A673 (cell line): ENCODE measurements around the gene FCRL6.

ENCODE experiments used
- CTCF ChIP-seq: fragments of 300-800, 200-600 bp; sonication (generic); conservative IDR thresholded peaks from 2 replicates; pipeline ENCODE4 v1.5.1; 2017; ENCODE audit warnings: low read depth, mild to moderate bottlenecking, antibody characterized with exemption, low read length, moderate library complexity, mixed read lengths
- EZH2 ChIP-seq: fragments of 200-600 bp; sonication (generic); IDR thresholded peaks from 2 replicates; pipeline ENCODE4 v1.6.1; 2017; ENCODE audit warnings: borderline replicate concordance, low read depth, mild to moderate bottlenecking, mixed read lengths, antibody characterized with exemption, low read length; ENCODE audit not compliant: poor library complexity, severe bottlenecking

DNA sequence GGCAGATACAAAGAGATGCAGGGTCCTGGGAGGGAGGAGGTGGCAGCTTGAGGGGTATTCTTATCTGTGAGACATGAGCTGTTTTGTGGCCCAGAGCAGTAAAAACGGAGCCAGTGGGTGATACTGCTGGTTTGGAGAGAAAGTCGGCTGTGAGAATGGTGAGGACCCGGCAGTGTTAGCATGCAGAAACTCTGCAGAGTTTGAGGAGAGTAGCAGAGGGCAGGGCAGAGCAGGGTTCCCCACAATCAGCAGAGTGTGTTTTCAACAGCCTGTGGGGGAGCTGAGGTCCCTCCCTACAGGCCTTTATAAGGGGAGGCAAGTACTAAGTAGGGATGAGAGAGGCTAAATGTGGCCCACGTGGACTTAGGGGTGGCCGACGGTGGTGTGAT is 24.9 kb downstream of the FCRL6 start:
- TF ChIP-seq CTCF: no peak
- no peak for TF ChIP-seq EZH2
